Panc1 (cell line): ENCODE data around the gene DCAF11.

Experiments
- POLR2AphosphoS5 ChIP-seq: IDR thresholded peaks from 2 replicates; pipeline ENCODE4 v1.6.1; 2012; ENCODE audit warnings: mild to moderate bottlenecking, low read depth, low read length, moderate library complexity
- TF ChIP-seq, protein P1 (sequence below): fragments of 450-650 bp; IDR thresholded peaks from 2 replicates; pipeline ENCODE4 v1.5.1; 2017; ENCODE audit warnings: mild to moderate bottlenecking

DNA sequence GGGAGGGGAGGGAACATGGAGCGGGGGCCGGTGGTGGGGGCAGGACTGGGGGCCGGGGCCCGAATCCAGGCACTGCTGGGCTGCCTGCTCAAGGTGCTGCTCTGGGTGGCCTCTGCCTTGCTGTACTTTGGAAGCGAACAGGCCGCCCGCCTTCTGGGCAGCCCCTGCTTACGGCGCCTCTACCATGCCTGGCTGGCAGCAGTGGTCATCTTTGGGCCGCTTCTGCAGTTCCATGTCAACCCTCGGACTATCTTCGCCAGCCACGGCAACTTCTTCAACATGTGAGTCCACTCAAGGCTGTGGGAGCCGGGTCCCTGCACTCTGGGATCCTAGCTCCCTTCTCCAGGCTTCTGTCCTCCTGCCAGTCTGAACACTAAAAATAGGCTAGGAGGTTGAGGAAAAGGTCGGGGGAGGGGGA lies 17.0 kb downstream of the DCAF11 start:
- TF ChIP-seq, protein P1, sequence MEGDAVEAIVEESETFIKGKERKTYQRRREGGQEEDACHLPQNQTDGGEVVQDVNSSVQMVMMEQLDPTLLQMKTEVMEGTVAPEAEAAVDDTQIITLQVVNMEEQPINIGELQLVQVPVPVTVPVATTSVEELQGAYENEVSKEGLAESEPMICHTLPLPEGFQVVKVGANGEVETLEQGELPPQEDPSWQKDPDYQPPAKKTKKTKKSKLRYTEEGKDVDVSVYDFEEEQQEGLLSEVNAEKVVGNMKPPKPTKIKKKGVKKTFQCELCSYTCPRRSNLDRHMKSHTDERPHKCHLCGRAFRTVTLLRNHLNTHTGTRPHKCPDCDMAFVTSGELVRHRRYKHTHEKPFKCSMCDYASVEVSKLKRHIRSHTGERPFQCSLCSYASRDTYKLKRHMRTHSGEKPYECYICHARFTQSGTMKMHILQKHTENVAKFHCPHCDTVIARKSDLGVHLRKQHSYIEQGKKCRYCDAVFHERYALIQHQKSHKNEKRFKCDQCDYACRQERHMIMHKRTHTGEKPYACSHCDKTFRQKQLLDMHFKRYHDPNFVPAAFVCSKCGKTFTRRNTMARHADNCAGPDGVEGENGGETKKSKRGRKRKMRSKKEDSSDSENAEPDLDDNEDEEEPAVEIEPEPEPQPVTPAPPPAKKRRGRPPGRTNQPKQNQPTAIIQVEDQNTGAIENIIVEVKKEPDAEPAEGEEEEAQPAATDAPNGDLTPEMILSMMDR = no peak
- no peak for TF ChIP-seq POLR2AphosphoS5
